HCT116 (cell line): ENCODE measurements around the gene ABCG5. TPM values are rescaled to one million over a fixed set of nuclear protein-coding genes. Genes with fewer than 3 reads are reported as not detected.

Experiments used
- ATAC-seq: fragments of 200-7000 bp; cut with Tn5 transposase; 2 replicates; pipeline ENCODE4 v1.9.1; 2020; ENCODE audit warnings: mild to moderate bottlenecking, moderate library complexity
- BruUV-seq: library from RNA; stranded (reverse); fragments of 400-500 nt; replicated peaks from 2 replicates; lab custom pipeline; 2021; lab: Mats Ljungman, UMichigan
- CTCF ChIA-PET: fragments of 300-600 bp; sonication (Branson Sonifier 250); formaldehyde crosslinking; loops from one replicate; lab custom pipeline; 2021; ENCODE audit warnings: antibody characterized with exemption; lab: Charles Lee
- POLR2A ChIA-PET: fragments of 300-600, 350-600 bp; sonication (Branson Sonifier 250); formaldehyde crosslinking; loops from one replicate; lab custom pipeline; 2021; ENCODE audit warnings: antibody characterized with exemption; lab: Charles Lee
- RAD21 ChIA-PET, 2 experiments: fragments of 300-600 bp; sonication (Branson Sonifier 250); formaldehyde crosslinking; loops; one replicate each; lab custom pipeline; 2023; ENCODE audit warnings: low total read pairs in 2 of 2; ENCODE audit not compliant: uncharacterized antibody in 2 of 2, unreplicated experiment in 2 of 2, low non-redundant PET in 1 of 2; lab: Charles Lee
- DNase-seq: peaks from one replicate; pipeline ENCODE4 v3.0.0-alpha.2; 2010; ENCODE audit warnings: low read depth, low spot score
- H2AFZ ChIP-seq: fragments of 200-600 bp; shearing (Covaris generic), sonication (generic); 2 replicates; pipeline ENCODE4 v1.6.1; 2017; ENCODE audit warnings: low read depth, mixed run types, mixed read lengths, antibody characterized with exemption, low read length; ENCODE audit not compliant: poor library complexity, severe bottlenecking
- H3K27ac ChIP-seq: 2 replicates; pipeline ENCODE4 v1.5.1; 2012; ENCODE audit warnings: low read depth, low read length
- H3K27me3 ChIP-seq: fragments of 200-600 bp; sonication (generic); 2 replicates; pipeline ENCODE4 v1.6.1; 2016; ENCODE audit warnings: mixed run types, low read length, mixed read lengths; ENCODE audit not compliant: insufficient read depth
- H3K36me3 ChIP-seq, 2 experiments: fragments of 200-500 bp in 1 of 2; fragments of 200-600 bp in 1 of 2; sonication (Bioruptor generic) in 1 of 2; sonication (generic) in 1 of 2; 2 replicates each; pipeline versions ENCODE4 v1.5.1 to v1.6.1; 2014 to 2016; ENCODE audit warnings: low read length in 2 of 2, inconsistent platforms in 1 of 2, mixed read lengths in 1 of 2, mixed run types in 1 of 2; ENCODE audit not compliant: insufficient read depth in 2 of 2, control insufficient read depth in 1 of 2
- H3K4me1 ChIP-seq, 2 experiments: fragments of 200-600 bp in 1 of 2; sonication (generic) in 1 of 2; 2 replicates each; pipeline versions ENCODE4 v1.5.1 to v1.6.1; 2012 to 2017; ENCODE audit warnings: low read length in 2 of 2, inconsistent platforms in 1 of 2, mild to moderate bottlenecking in 1 of 2, mixed read lengths in 1 of 2, mixed run types in 1 of 2, moderate library complexity in 1 of 2; ENCODE audit not compliant: insufficient read depth in 2 of 2, control insufficient read depth in 1 of 2
- H3K4me2 ChIP-seq: fragments of 200-600 bp; sonication (generic); 2 replicates; pipeline ENCODE4 v1.6.1; 2017; ENCODE audit warnings: mixed run types, low read length, mixed read lengths
- H3K4me3 ChIP-seq, 2 experiments: fragments of 200-600 bp in 1 of 2; sonication (generic) in 1 of 2; replicated peaks in 1 of 2; 2 replicates each; pipeline ENCODE4 v1.5.1; 2011 to 2016; ENCODE audit warnings: low read length in 2 of 2, control low read depth in 1 of 2, low read depth in 1 of 2, mild to moderate bottlenecking in 1 of 2, mixed read lengths in 1 of 2, mixed run types in 1 of 2
- H3K79me2 ChIP-seq: fragments of 200-600 bp; sonication (generic); 2 replicates; pipeline ENCODE4 v1.6.1; 2017; ENCODE audit warnings: mild to moderate bottlenecking, mixed run types, low read length, moderate library complexity, mixed read lengths; ENCODE audit not compliant: insufficient read depth
- H3K9ac ChIP-seq: fragments of 200-600 bp; sonication (generic); 2 replicates; pipeline ENCODE4 v1.6.1; 2016; ENCODE audit warnings: low read length, mixed read lengths
- H3K9me2 ChIP-seq: fragments of 200-600 bp; sonication (generic), shearing (Covaris generic); 2 replicates; pipeline ENCODE4 v1.6.1; 2017; ENCODE audit warnings: mixed run types, mild to moderate bottlenecking, moderate library complexity; ENCODE audit not compliant: insufficient read depth
- H3K9me3 ChIP-seq, 2 experiments: fragments of 200-500 bp in 1 of 2; fragments of 200-600 bp in 1 of 2; sonication (Bioruptor generic) in 1 of 2; sonication (generic) in 1 of 2; 2 replicates each; pipeline ENCODE4 v1.6.1; 2014 to 2017; ENCODE audit warnings: low read length in 2 of 2, mixed read lengths in 2 of 2, inconsistent platforms in 1 of 2, low read depth in 1 of 2, mild to moderate bottlenecking in 1 of 2, mixed run types in 1 of 2, moderate library complexity in 1 of 2; ENCODE audit not compliant: control insufficient read depth in 1 of 2, insufficient read depth in 1 of 2
- H4K20me1 ChIP-seq: fragments of 200-600 bp; sonication (generic), shearing (Covaris generic); 2 replicates; pipeline ENCODE4 v1.6.1; 2017; ENCODE audit warnings: mixed run types, mild to moderate bottlenecking, moderate library complexity; ENCODE audit not compliant: insufficient read depth
- CBX3 ChIP-seq: IDR thresholded peaks from 2 replicates; pipeline ENCODE4 v1.6.1; 2012; ENCODE audit warnings: low read depth
- EGR1 ChIP-seq: IDR thresholded peaks from 2 replicates; pipeline ENCODE4 v1.6.1; 2012; ENCODE audit warnings: low read depth
- EZH2 ChIP-seq: fragments of 200-600 bp; sonication (generic); IDR thresholded peaks from 2 replicates; pipeline ENCODE4 v1.6.1; 2017; ENCODE audit warnings: antibody characterized with exemption, mixed run types
- EZH2phosphoT487 ChIP-seq: fragments of 200-600 bp; IDR thresholded peaks from 2 replicates; pipeline ENCODE4 v1.6.1; 2018; ENCODE audit warnings: antibody characterized with exemption, borderline replicate concordance
- MAX ChIP-seq: IDR thresholded peaks from 2 replicates; pipeline ENCODE4 v1.6.1; 2012
- POLR2A ChIP-seq: IDR thresholded peaks from 2 replicates; pipeline ENCODE4 v1.7.0; 2011; ENCODE audit warnings: borderline replicate concordance; ENCODE audit not compliant: insufficient read depth, insufficient read length; ENCODE audit errors: extremely low read depth
- POLR2AphosphoS5 ChIP-seq: IDR thresholded peaks from 2 replicates; pipeline ENCODE4 v1.6.1; 2011; ENCODE audit warnings: mild to moderate bottlenecking, low read depth, low read length, moderate library complexity
- SIN3A ChIP-seq: IDR thresholded peaks from 2 replicates; pipeline ENCODE4 v1.6.1; 2012; ENCODE audit warnings: low read depth
- TCF7L2 ChIP-seq: IDR thresholded peaks from 2 replicates; pipeline ENCODE4 v1.7.0; 2011; ENCODE audit warnings: borderline replicate concordance, inconsistent platforms; ENCODE audit not compliant: insufficient read depth, insufficient read length; ENCODE audit errors: extremely low read depth
- YY1 ChIP-seq: IDR thresholded peaks from 2 replicates; pipeline ENCODE4 v1.6.1; 2011; ENCODE audit warnings: low read length, low read depth, moderate library complexity, mild to moderate bottlenecking; ENCODE audit not compliant: insufficient replicate concordance; ENCODE audit errors: extremely low read depth
- ZBTB33 ChIP-seq: IDR thresholded peaks from 2 replicates; pipeline ENCODE4 v1.6.1; 2011; ENCODE audit warnings: mild to moderate bottlenecking, low read length, moderate library complexity; ENCODE audit not compliant: insufficient replicate concordance; ENCODE audit errors: extremely low read depth
- ZNF274 ChIP-seq: fragments of 200-500 bp; sonication (Bioruptor generic); IDR thresholded peaks from 2 replicates; pipeline ENCODE4 v1.6.1; 2014; ENCODE audit warnings: mild to moderate bottlenecking, low read depth, low read length, inconsistent platforms
- intact Hi-C: fragments of 100-400 bp; cut with micrococcal nuclease; formaldehyde crosslinking; loops from 2 replicates; pipeline ENCODE4 v1.10.0; 2022
- total RNA-seq: library from RNA; stranded (reverse); gene quantifications from one replicate; pipeline ENCODE4 v1.2.1, GENCODE V29; 2021; ENCODE audit not compliant: unreplicated experiment

Gene ABCG5
- total RNA-seq, 1 experiment from 2014 or later: not detected

GRCh38 chr2:43846140-43846793 lies 7.6 kb upstream of the ABCG5 start:
- intact Hi-C loops: no loop called here
- Histone ChIP-seq H3K27me3 (no peaks in the 10 kb centered on the region), H3K79me2 (no peaks in the 10 kb centered on the region), H3K9me3 (no peaks in the 10 kb centered on the region), H4K20me1 (no peaks in the 10 kb centered on the region)
- CTCF ChIA-PET: no interaction called here
- no peak for ATAC-seq
- TF ChIP-seq POLR2AphosphoS5: no peak
- no peak for TF ChIP-seq EZH2
- no peak for TF ChIP-seq YY1
- TF ChIP-seq MAX: no peak
- no peak for TF ChIP-seq TCF7L2
- no peak for TF ChIP-seq POLR2A
- no peak for TF ChIP-seq ZNF274
- TF ChIP-seq CBX3: no peak
- TF ChIP-seq EZH2phosphoT487: no peak
- TF ChIP-seq EGR1: no peak
- TF ChIP-seq SIN3A: no peak
- TF ChIP-seq, all 23 proteins: peak for 0
- Histone ChIP-seq H3K27ac (no peak overlapping the region), H3K4me3 (no peak overlapping the region), H3K9ac (no peak overlapping the region), H3K36me3 (no peaks in the 10 kb centered on the region), H3K4me2 (no peak overlapping the region), H2AFZ (no peak overlapping the region), H3K4me1 (peaks cover 0 to 8% of the 10 kb centered on the region in 2 experiments; a peak in 2 of 4 replicates), H3K9me2 (no peaks in the 10 kb centered on the region)
- BruUV-seq: no TSS peak
- ChIA-PET RAD21 (no interaction called here), POLR2A (no interaction called here)
- DNase-seq: no peak

GRCh38 chr2:43845181-43845580 lies 6.5 kb upstream of the ABCG5 start:
- CTCF ChIA-PET: no interaction called here
- no peaks in the 10 kb centered on the region for H3K36me3 ChIP-seq
- no peak for TF ChIP-seq POLR2A
- no peak for TF ChIP-seq ZBTB33
- TF ChIP-seq TCF7L2: no peak
- TF ChIP-seq CBX3: no peak
- TF ChIP-seq, all 23 proteins: peak for 0
- intact Hi-C loops: no loop called here
- H3K9me2 ChIP-seq: no peaks in the 10 kb centered on the region
- RAD21 ChIA-PET: no interaction called here
- no peaks in the 10 kb centered on the region for H3K27me3 ChIP-seq
- no peak overlapping the region for H3K9ac ChIP-seq
- H3K9me3 ChIP-seq: no peaks in the 10 kb centered on the region
- POLR2A ChIA-PET: no interaction called here
- no peak overlapping the region for H3K4me3 ChIP-seq
- no peak overlapping the region for H2AFZ ChIP-seq
- H3K4me1 ChIP-seq: peaks cover 0 to 8% of the 10 kb centered on the region in 2 experiments; a peak in 2 of 4 replicates
- H3K4me2 ChIP-seq: no peak overlapping the region
- no peak overlapping the region for H3K27ac ChIP-seq
- DNase-seq (no peak), ATAC-seq (no peak)
- no peaks in the 10 kb centered on the region for H4K20me1 ChIP-seq
- no peaks in the 10 kb centered on the region for H3K79me2 ChIP-seq
- no TSS peak for BruUV-seq
